ENCODE data around the gene TIGD4. TPM values are rescaled to one million over a fixed set of nuclear protein-coding genes. Genes with fewer than 3 reads are reported as not detected.

TIGD4 gene
- total and polyA plus RNA-seq, 2 experiments from 2014 or later: 0.55 to 1.5 TPM

DNA sequence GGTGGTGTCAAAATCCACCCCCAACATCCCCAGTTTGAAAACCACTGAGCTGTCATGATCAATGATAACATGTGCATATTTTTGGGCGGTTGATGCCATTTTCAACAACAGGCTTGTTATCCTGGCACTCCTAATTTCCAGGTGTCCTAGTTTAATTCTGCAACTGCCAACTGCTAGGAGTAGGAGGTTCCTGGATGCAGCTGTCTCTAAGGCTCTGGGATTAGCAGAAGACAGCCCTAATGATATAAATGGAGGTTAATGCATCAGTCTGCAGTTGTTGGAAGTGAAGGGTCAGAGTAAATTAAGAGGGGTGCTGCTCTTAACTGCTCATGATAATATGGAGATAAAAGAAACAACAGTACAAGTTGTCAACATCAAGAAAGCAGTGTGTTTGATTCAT lies 24.0 kb upstream of the TIGD4 start:
- Histone ChIP-seq H3K4me3 (no peak overlapping the region), H3K9me3 (ENCODE audit: low read depth) (no peaks in the 10 kb centered on the region), H3K27me3 (no peaks in the 10 kb centered on the region), H3K27ac (no peak overlapping the region), H3K36me3 (no peaks in the 10 kb centered on the region), H3K4me1 (ENCODE audit: low read depth) (no peaks in the 10 kb centered on the region)
- DNase-seq (ENCODE audit: low read depth in 1 of 2, low spot score in 1 of 2): no peak
- TF ChIP-seq, protein P1, sequence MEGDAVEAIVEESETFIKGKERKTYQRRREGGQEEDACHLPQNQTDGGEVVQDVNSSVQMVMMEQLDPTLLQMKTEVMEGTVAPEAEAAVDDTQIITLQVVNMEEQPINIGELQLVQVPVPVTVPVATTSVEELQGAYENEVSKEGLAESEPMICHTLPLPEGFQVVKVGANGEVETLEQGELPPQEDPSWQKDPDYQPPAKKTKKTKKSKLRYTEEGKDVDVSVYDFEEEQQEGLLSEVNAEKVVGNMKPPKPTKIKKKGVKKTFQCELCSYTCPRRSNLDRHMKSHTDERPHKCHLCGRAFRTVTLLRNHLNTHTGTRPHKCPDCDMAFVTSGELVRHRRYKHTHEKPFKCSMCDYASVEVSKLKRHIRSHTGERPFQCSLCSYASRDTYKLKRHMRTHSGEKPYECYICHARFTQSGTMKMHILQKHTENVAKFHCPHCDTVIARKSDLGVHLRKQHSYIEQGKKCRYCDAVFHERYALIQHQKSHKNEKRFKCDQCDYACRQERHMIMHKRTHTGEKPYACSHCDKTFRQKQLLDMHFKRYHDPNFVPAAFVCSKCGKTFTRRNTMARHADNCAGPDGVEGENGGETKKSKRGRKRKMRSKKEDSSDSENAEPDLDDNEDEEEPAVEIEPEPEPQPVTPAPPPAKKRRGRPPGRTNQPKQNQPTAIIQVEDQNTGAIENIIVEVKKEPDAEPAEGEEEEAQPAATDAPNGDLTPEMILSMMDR (IDR thresholded peaks at IDR 0.05; ENCODE audit: low read depth, low read length): no peak

DNA sequence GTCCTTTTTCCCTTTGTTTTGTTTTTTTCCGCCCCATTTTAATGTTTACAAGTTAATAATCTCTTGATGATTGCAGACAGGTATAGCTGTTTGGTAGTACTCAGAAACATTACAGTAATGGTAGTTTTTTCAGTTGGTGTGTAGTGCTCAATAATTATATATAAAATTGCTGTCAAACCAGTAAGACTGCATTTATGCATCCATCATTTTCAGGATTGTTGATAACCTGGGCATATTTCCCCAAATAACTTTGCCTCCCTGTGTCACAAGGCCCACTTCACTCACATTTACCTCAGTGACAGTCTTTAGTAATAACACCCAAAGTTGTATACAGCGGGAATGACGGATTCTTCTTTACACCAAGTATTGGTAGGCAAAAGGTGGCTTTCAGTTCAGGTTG lies 16.4 kb upstream of the TIGD4 start:
- H3K4me3 ChIP-seq: no peak overlapping the region

DNA sequence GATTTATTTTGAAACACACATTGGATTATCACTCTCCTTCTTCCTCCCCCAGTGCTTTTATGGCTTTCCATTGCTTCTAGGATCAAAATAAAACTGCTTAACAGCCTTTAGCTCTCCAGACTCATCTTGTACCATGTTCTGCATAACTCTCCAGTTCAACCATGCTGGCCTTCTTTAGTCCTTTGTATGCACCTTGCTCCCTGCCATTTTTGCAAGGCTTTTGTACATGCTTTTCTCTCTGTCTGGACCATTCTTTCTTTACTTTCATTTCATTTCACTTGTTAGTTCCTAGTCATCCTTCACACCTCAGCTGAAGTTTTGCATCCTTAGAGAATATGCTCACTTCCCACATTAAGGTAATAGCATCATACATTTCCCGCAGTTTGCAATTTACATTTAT lies 7.1 kb upstream of the TIGD4 start:
- no peaks in the 10 kb centered on the region for H3K36me3 ChIP-seq
- TF ChIP-seq, protein P1 (IDR thresholded peaks at IDR 0.05; ENCODE audit: low read depth, low read length): no peak
- DNase-seq (ENCODE audit: low read depth in 1 of 2, low spot score in 1 of 2): no peak

More for the DNA sequence above, 16.4 kb upstream of the TIGD4 start:
- DNase-seq (ENCODE audit: low read depth in 1 of 2, low spot score in 1 of 2): no peak
- no peaks in the 10 kb centered on the region for H3K9me3 ChIP-seq (ENCODE audit: low read depth)
- H3K27me3 ChIP-seq: no peaks in the 10 kb centered on the region
- TF ChIP-seq, protein P1 (IDR thresholded peaks at IDR 0.05; ENCODE audit: low read depth, low read length): no peak
- peaks cover 22% of the 10 kb centered on the region for H3K4me1 ChIP-seq (ENCODE audit: low read depth)
- no peak overlapping the region for H3K27ac ChIP-seq
- no peaks in the 10 kb centered on the region for H3K36me3 ChIP-seq

DNA sequence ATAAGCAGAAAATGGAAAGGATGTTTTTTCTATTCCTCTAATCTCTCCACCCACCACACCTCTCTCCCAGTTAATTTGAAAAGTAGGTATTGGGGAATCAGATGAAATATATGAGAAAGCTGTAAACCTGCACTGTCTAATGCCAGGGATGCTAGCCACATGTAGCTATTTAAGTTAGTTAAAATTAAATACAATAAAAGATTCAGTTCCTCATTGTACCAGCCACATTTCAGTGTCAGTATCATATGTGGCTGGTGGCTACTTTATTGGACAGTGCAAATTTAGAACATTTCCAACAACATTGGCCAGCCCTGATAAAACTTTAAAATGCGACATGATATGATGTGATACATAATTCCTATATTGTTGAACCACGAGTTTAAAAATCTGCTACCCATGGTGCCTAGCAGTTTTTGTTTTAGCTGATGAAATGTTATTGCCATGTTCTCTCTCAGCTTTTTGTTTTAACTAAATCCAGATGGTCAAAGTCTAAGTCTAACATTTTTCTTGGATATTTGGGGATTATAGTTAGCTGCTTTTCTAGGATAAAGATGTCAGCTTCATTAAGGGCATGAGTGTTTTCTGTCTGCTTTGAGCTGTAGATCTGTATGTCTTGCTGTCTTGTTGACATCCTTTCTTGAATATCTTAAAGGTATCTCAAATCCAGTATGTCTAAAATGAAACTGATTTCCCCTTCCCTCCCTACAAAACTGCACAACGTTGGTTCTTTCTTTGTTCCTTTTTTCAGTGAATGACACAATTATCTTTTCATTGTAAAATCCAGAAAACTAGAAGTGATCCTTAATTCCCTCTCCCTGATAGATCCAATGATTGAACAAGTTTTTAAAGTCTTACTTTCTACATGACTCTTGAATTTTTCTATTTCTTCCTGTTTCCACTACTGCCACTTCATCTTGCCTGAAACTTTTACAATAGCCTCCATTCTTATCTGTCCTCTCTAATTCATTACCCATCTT lies 6.4 kb upstream of the TIGD4 start:
- TF ChIP-seq, protein P1 (IDR thresholded peaks at IDR 0.05; ENCODE audit: low read depth, low read length): no peak
- Histone ChIP-seq H3K9me3 (ENCODE audit: low read depth) (no peaks in the 10 kb centered on the region), H3K36me3 (no peaks in the 10 kb centered on the region), H3K27ac (no peak overlapping the region), H3K27me3 (no peaks in the 10 kb centered on the region), H3K4me1 (ENCODE audit: low read depth) (no peaks in the 10 kb centered on the region), H3K4me3 (no peak overlapping the region)
- no peak for DNase-seq (ENCODE audit: low read depth in 1 of 2, low spot score in 1 of 2)

More for the DNA sequence above, 7.1 kb upstream of the TIGD4 start:
- no peaks in the 10 kb centered on the region for H3K9me3 ChIP-seq (ENCODE audit: low read depth)
- no peak overlapping the region for H3K4me3 ChIP-seq
- no peaks in the 10 kb centered on the region for H3K27me3 ChIP-seq
- no peaks in the 10 kb centered on the region for H3K4me1 ChIP-seq (ENCODE audit: low read depth)
- H3K27ac ChIP-seq: no peak overlapping the region

DNA sequence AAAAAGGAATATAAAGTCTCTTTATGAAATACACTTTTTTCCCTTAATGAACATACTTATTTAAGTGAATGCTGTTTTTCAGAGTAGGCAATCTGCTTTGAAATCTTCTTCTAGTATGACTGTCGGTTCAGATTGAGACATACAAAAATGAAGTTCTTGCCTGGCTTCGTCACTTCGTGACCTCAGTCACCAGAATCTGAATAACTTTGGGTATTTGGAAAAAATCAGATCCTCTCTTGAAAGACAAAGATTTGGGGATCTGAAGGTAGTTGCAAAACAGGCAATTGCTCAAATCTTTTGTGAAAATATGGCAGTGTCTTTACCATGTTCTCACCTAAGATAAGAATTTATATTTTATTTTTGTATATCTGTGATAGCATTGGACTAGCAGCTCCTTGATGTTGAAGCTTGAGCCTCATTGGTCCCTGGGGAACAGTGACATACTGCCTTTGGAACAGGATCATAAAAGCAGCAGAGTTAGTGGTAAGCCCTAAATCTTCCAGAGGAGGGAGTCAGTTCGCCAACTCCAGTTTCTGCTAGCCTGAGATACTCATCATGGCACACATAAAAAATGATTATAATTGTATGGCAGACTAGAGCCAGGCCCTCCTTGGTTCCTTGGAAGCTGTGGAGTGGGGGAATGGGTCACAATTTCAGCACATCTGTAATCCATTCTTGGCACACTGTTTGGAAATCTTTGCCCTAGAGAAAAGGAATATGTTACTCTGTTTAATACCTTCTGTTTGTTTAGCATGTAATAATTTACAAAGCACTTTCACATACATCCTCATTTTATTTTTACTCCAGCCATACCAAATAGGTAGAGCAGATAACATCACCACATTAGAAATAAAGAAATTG lies 5.2 kb upstream of the TIGD4 start:
- Histone ChIP-seq H3K9me3 (ENCODE audit: low read depth) (no peaks in the 10 kb centered on the region), H3K36me3 (no peaks in the 10 kb centered on the region), H3K4me3 (no peak overlapping the region), H3K4me1 (ENCODE audit: low read depth) (no peaks in the 10 kb centered on the region), H3K27ac (no peak overlapping the region), H3K27me3 (no peaks in the 10 kb centered on the region)
- DNase-seq (ENCODE audit: low read depth in 1 of 2, low spot score in 1 of 2): peak in 1 of 2 donors; percentile 41
- TF ChIP-seq, protein P1 (IDR thresholded peaks at IDR 0.05; ENCODE audit: low read depth, low read length): peak; percentile 9

All from cardiac muscle cell (in vitro differentiated cells and primary cell).